MG63 (cell line): Measurements from ENCODE around the gene HENMT1. TPM values are rescaled to one million over a fixed set of nuclear protein-coding genes. Genes with fewer than 3 reads are reported as not detected.
"Not testable (repeated sequence)": the region's sequence is repeated elsewhere in the genome, so short reads cannot be mapped to it uniquely, and the experiment has no call there.

Experiments
- DNase-seq: peaks from one replicate; pipeline ENCODE4 v3.0.0-alpha.2; 2020
- H3K27me3 ChIP-seq: fragments of 250-450 bp; sonication (Bioruptor Pico); 2 replicates; pipeline ENCODE4 v1.5.1; 2020; ENCODE audit warnings: mild to moderate bottlenecking, moderate library complexity
- H3K36me3 ChIP-seq: fragments of 250-450 bp; sonication (Bioruptor Pico); 2 replicates; pipeline ENCODE4 v1.5.1; 2020; ENCODE audit warnings: mild to moderate bottlenecking, moderate library complexity
- H3K4me3 ChIP-seq: fragments of 250-450 bp; sonication (Bioruptor Pico); 2 replicates; pipeline ENCODE4 v1.5.1; 2020; ENCODE audit warnings: mild to moderate bottlenecking, moderate library complexity
- H3K9me3 ChIP-seq: fragments of 250-450 bp; sonication (Bioruptor Pico); 2 replicates; pipeline ENCODE4 v1.5.1; 2020; ENCODE audit warnings: mild to moderate bottlenecking, moderate library complexity
- total RNA-seq: library from RNA; depleted of rRNA; stranded (reverse); fragments of >200 nt; shearing (Covaris generic); gene quantifications from 2 replicates; pipeline ENCODE4 v1.2.3, GENCODE V29; 2014; ENCODE audit warnings: low replicate concordance; rRNA removed

The HENMT1 gene
- total RNA-seq, result 12.3 and 20.2 TPM in 2 replicates

DNA sequence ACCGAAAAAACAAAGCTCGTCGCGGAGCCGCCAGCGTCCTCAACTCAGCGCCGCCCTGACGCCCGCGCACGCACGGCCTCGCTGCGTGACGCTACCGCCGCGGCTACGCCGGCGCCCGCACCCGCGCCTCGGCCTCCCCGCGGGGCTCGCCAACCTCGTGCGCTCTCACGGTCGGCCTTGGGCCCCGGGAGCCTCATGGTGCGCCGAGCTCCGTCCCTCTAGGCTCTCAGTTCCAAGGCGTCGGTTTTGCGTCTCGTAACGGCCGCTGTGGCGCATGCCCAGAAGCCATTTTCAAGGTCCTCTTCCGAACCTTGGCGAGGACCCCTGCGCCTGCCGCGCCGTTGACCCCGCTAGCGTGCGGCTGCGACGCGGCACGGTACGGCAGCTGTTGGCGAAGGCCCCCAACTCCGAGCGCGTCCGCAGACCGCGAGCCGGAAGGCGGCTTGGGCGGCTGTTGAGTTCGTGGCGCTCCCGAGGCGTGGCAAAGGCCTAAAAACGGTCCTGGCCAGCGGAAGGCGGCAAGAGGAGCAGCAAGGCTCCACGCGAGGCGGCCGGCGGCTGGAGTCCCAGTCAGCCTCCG, at the start of gene HENMT1:
TSS of gene HENMT1 (minus strand) at position 64 of the 580 bp plus-strand sequence. CDS start 1,209 bp downstream, outside the sequence.
- peak within 1 kb of the TSS; percentile 51 for H3K4me3 ChIP-seq
- no peaks in the 10 kb centered on the region for H3K9me3 ChIP-seq
- DNase-seq, result peak; percentile 86
- no peaks in the 10 kb centered on the region for H3K36me3 ChIP-seq
- no peaks in the 10 kb centered on the region for H3K27me3 ChIP-seq

GRCh38 chr1:108708691-108709660, 48.1 kb upstream of the HENMT1 start:
- Histone ChIP-seq H3K9me3 (no peaks in the 10 kb centered on the region), H3K36me3 (no peaks in the 10 kb centered on the region), H3K27me3 (no peaks in the 10 kb centered on the region), H3K4me3 (no peak overlapping the region)
- peak; percentile 31 for DNase-seq

GRCh38 chr1:108706643-108707042, 45.8 kb upstream of the HENMT1 start:
- DNase-seq, result no peak
- no peak overlapping the region for H3K4me3 ChIP-seq
- no peaks in the 10 kb centered on the region for H3K27me3 ChIP-seq
- no peaks in the 10 kb centered on the region for H3K9me3 ChIP-seq
- peaks cover 11% of the 10 kb centered on the region for H3K36me3 ChIP-seq

GRCh38 chr1:108704496-108704895, 43.6 kb upstream of the HENMT1 start:
- H3K36me3 ChIP-seq, result peaks cover 32% of the 10 kb centered on the region
- H3K27me3 ChIP-seq, result no peaks in the 10 kb centered on the region
- H3K4me3 ChIP-seq, result no peak overlapping the region
- H3K9me3 ChIP-seq, result no peaks in the 10 kb centered on the region
- DNase-seq, result peak; percentile 87

- H3K36me3 ChIP-seq, result peaks cover 38% of the 10 kb centered on the region
- DNase-seq, result no peak
- H3K9me3 ChIP-seq, result no peaks in the 10 kb centered on the region
- no peaks in the 10 kb centered on the region for H3K27me3 ChIP-seq
- no peak overlapping the region for H3K4me3 ChIP-seq
Observed at GRCh38 chr1:108703939-108704338, 43.0 kb upstream of the HENMT1 start.

DNA sequence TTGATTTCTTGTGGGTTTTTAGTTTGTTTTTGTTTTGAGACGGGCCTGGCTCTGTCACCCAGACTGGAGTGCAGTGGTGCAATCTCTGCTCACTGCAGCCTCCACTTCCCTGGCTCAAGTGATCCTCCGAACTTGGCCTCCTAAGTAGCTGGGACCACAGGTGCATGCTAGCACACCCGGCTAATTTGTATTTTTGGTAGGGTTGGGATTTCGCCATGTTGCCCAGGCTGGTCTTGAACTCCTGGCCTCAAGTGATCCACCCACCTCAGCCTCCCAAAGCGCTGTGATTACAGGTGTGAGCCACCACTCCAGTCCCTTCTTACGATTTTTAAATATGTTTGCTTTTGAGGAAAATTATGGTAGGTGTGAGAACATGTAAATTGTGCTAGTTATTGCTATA, 41.2 kb upstream of the HENMT1 start:
- not testable (repeated sequence) for H3K9me3 ChIP-seq, DNase-seq, H3K4me3 ChIP-seq, H3K27me3 ChIP-seq
- H3K36me3 ChIP-seq, result peaks cover 56% of the 10 kb centered on the region

- Histone ChIP-seq H3K9me3 (no peaks in the 10 kb centered on the region), H3K36me3 (peaks cover 64% of the 10 kb centered on the region), H3K27me3 (no peaks in the 10 kb centered on the region), H3K4me3 (no peak overlapping the region)
- no peak for DNase-seq
Observed at GRCh38 chr1:108701176-108701849, 40.4 kb upstream of the HENMT1 start.

DNA sequence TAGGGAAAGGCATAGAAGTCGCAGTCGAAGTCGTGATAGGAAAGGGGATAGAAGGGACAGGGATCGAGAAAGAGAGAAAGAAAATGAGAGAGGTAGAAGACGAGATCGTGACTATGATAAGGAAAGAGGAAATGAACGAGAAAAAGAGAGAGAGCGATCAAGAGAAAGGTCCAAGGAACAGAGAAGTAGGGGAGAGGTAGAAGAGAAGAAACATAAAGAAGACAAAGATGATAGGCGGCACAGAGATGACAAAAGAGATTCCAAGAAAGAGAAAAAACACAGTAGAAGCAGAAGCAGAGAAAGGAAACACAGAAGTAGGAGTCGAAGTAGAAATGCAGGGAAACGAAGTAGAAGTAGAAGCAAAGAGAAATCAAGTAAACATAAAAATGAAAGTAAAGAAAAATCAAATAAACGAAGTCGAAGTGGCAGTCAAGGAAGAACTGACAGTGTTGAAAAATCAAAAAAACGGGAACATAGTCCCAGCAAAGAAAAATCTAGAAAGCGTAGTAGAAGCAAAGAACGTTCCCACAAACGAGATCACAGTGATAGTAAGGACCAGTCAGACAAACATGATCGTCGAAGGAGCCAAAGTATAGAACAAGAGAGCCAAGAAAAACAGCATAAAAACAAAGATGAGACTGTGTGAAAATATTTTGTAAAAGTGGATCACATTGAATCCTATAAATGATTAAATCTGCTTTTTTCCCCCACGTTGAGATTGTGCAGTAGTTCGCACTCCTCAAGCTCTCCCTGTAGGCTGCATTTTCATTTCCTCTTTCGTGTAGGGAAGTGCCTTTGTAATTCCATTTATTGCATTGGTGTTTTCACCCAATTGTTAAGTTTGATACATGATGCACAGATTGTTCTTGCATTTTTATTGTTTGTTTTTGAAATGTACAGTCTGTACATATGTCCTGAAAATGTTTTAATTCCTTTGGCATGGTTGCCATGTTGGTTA, 38.8 kb upstream of the HENMT1 start:
- no peaks in the 10 kb centered on the region for H3K9me3 ChIP-seq
- no peaks in the 10 kb centered on the region for H3K27me3 ChIP-seq
- peaks cover 81% of the 10 kb centered on the region for H3K36me3 ChIP-seq
- no peak overlapping the region for H3K4me3 ChIP-seq
- DNase-seq, result no peak

GRCh38 chr1:108695535-108695934, 34.6 kb upstream of the HENMT1 start:
- Histone ChIP-seq H3K4me3 (peak overlapping the region; percentile 84; the same call in 1 of the 2 replicates), H3K27me3 (no peaks in the 10 kb centered on the region), H3K9me3 (no peaks in the 10 kb centered on the region; the same call in 1 of the 2 replicates), H3K36me3 (peaks cover 83% of the 10 kb centered on the region)
- DNase-seq, result no peak

DNA sequence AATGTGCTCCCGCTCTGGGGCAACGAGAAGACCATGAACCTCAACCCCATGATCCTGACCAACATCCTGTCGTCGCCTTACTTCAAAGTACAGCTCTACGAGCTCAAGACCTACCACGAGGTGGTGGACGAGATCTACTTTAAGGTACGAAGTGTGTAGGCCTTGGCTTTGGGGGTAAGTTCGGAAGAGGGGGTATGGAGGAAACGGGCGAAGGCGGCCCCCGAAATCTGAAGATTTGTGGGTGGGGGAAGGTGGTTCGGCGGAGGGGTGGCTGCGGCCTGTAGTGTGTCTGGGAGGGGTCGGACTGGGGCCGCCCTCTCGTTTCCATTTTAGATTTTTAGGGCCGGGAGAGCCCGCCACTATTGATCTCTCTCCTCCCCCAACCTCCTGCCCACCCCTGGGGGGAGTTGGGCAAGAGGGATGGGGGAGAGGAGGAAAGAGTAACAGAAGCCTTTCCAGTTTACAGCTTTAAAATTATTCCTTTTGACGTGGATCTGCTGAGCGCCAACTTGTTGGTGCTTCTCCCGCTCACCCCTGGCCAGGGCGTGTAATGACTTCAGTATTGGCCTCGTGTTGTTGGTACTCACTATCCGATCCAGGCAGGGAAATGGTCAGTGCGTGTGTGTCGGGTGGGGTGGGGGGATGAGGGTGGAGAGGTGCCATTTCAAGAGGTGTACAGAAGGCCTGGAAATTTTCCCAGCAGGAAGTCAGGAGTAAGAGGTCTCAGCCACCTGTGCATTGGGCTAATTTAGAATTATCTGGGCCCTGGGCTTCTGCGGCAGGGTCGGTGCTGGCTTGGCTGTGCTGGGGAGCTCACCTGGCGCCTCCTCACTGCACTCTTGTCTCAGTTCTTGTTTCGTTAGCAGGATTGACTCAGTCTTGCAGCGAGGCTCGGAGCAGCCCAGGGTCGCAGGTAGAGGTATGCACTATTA, 32.1 kb upstream of the HENMT1 start:
- Histone ChIP-seq H3K4me3 (peak overlapping the region; percentile 84), H3K36me3 (peaks cover 58% of the 10 kb centered on the region)
- peak; percentile 59 for DNase-seq

GRCh38 chr1:108691942-108692723, 31.2 kb upstream of the HENMT1 start, which contains the start of gene PRPF38B:
TSS of gene PRPF38B (plus strand) at chr1:108692310. CDS start at chr1:108692592, 282 bp downstream.
- no peaks in the 10 kb centered on the region; the same call in 1 of the 2 replicates for H3K9me3 ChIP-seq
- peaks cover 49% of the 10 kb centered on the region for H3K36me3 ChIP-seq
- H3K27me3 ChIP-seq, result no peaks in the 10 kb centered on the region
- peak within 1 kb of the TSS; percentile 84 for H3K4me3 ChIP-seq
- DNase-seq, result peak; percentile 99

More for the DNA sequence above, 32.1 kb upstream of the HENMT1 start:
- Histone ChIP-seq H3K9me3 (no peaks in the 10 kb centered on the region; the same call in 1 of the 2 replicates), H3K27me3 (no peaks in the 10 kb centered on the region)

- DNase-seq, result no peak
- Histone ChIP-seq H3K4me3 (peak overlapping the region; percentile 84), H3K36me3 (peaks cover 41% of the 10 kb centered on the region), H3K9me3 (no peaks in the 10 kb centered on the region; the same call in 1 of the 2 replicates), H3K27me3 (no peaks in the 10 kb centered on the region)
Observed at GRCh38 chr1:108691128-108691941, 30.4 kb upstream of the HENMT1 start.

GRCh38 chr1:108686614-108687313, 25.9 kb upstream of the HENMT1 start:
- H3K9me3 ChIP-seq, result no peaks in the 10 kb centered on the region; the same call in 1 of the 2 replicates
- peak; percentile 51 for DNase-seq
- H3K27me3 ChIP-seq, result 0 out of 2 replicates have a peak, but pooled peaks cover 2% of the 10 kb centered on the region
- H3K36me3 ChIP-seq, result no peaks in the 10 kb centered on the region
- H3K4me3 ChIP-seq, result no peak overlapping the region
